Activated T-cell treated with anti-CD3 and anti-CD28 coated beads, Interleukin-2, amount 50 U/mL, for 48 hours (primary cell): ENCODE results near the gene USP17L25.
"Not testable (repeated sequence)": the region's sequence is repeated elsewhere in the genome, so short reads cannot be mapped to it uniquely, and the experiment has no call there.

Experiments
- DNase-seq, 2 experiments: peaks; one replicate each; pipeline ENCODE4 v3.0.0-alpha.2; 2020

The USP17L25 gene

DNA sequence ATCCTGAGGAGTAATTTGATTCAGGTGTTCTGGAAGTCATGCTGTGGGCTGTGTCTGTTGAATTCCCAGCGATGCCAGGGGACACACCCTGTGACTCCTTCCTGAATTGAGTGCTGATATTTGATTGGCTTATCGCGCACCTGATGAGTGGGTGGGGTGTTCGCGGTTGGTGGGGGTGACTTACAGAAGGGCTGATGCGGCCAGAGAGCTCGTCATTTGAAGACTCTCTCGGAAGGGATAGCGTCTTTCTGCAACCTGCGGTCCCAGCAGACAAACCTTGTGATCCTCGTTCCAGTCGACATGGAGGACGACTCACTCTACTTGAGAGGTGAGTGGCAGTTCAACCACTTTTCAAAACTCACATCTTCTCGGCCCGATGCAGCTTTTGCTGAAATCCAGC is at the start of gene USP17L25:
Gene USP17L25, plus strand, starts transcription at position 301 of the 400 bp plus-strand sequence. Its CDS starts 0 bp downstream, at position 301.
- DNase-seq: not testable (repeated sequence)

- not testable (repeated sequence) for DNase-seq
Measured at GRCh38 chr4:9324191-9324590, 5.5 kb upstream of the USP17L25 start.

GRCh38 chr4:9324865-9325264 is 4.8 kb upstream of the USP17L25 start, which contains the start of gene USP17L24:
TSS of gene USP17L24 (plus strand) at chr4:9325165. CDS start at chr4:9325165, 0 bp downstream.
- not testable (repeated sequence) for DNase-seq

GRCh38 chr4:9334358-9334757 is 4.6 kb downstream of the USP17L25 start, which contains the start of gene USP17L26:
TSS of gene USP17L26 (plus strand) at chr4:9334658. CDS start at chr4:9334658, 0 bp downstream.
- DNase-seq: not testable (repeated sequence)

DNA sequence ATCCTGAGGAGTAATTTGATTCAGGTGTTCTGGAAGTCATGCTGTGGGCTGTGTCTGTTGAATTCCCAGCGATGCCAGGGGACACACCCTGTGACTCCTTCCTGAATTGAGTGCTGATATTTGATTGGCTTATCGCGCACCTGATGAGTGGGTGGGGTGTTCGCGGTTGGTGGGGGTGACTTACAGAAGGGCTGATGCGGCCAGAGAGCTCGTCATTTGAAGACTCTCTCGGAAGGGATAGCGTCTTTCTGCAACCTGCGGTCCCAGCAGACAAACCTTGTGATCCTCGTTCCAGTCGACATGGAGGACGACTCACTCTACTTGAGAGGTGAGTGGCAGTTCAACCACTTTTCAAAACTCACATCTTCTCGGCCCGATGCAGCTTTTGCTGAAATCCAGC is 9.4 kb downstream of the USP17L25 start, which contains the start of gene USP17L5:
Gene USP17L5, plus strand, starts transcription at position 301 of the 400 bp plus-strand sequence. Its CDS starts 0 bp downstream, at position 301.
- DNase-seq: not testable (repeated sequence)

GRCh38 chr4:9343848-9344247 is 14.1 kb downstream of the USP17L25 start, which contains the start of gene USP17L27:
TSS of gene USP17L27 (plus strand) at chr4:9344148. CDS start at chr4:9344148, 0 bp downstream.
- not testable (repeated sequence) for DNase-seq

GRCh38 chr4:9348593-9348992 is 18.9 kb downstream of the USP17L25 start, which contains the start of gene USP17L28:
TSS of gene USP17L28 (plus strand) at chr4:9348893. CDS start at chr4:9348893, 0 bp downstream.
- not testable (repeated sequence) for DNase-seq

DNA sequence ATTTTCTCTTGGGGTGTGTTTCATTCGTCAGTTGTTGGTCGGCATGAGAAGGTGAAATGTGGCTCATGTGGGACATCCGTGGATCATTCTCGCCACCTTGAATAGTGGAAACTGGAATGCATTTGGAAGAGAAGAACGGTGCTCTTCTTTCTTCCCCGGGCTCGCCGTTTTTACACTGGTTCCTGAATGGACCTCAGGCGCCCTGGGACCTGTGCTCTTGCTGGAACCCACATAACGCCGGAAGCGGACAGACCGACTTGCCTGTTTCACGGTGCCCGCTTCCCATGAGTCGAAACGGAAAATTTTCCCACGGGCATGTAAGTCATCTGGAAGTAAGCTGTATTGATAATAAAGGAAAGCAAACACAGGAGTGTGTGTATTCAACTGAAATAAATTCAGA is 21.2 kb downstream of the USP17L25 start:
- not testable (repeated sequence) for DNase-seq

DNA sequence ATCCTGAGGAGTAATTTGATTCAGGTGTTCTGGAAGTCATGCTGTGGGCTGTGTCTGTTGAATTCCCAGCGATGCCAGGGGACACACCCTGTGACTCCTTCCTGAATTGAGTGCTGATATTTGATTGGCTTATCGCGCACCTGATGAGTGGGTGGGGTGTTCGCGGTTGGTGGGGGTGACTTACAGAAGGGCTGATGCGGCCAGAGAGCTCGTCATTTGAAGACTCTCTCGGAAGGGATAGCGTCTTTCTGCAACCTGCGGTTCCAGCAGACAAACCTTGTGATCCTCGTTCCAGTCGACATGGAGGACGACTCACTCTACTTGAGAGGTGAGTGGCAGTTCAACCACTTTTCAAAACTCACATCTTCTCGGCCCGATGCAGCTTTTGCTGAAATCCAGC is 23.6 kb downstream of the USP17L25 start, which contains the start of gene USP17L29:
Gene USP17L29, plus strand, starts transcription at position 301 of the 400 bp plus-strand sequence. Its CDS starts 0 bp downstream, at position 301.
- not testable (repeated sequence) for DNase-seq

DNA sequence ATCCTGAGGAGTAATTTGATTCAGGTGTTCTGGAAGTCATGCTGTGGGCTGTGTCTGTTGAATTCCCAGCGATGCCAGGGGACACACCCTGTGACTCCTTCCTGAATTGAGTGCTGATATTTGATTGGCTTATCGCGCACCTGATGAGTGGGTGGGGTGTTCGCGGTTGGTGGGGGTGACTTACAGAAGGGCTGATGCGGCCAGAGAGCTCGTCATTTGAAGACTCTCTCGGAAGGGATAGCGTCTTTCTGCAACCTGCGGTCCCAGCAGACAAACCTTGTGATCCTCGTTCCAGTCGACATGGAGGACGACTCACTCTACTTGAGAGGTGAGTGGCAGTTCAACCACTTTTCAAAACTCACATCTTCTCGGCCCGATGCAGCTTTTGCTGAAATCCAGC is 33.1 kb downstream of the USP17L25 start, which contains the start of gene USP17L30:
Gene USP17L30, plus strand, starts transcription at position 301 of the 400 bp plus-strand sequence. Its CDS starts 0 bp downstream, at position 301.
- DNase-seq: not testable (repeated sequence)

GRCh38 chr4:9379881-9380280 is 50.2 kb downstream of the USP17L25 start:
- not testable (repeated sequence) for DNase-seq
